GDM1 (cell line): Measurements from ENCODE around the gene TTC17.

ENCODE experiments used
- DNase-seq: peaks from one replicate; lab custom pipeline; 2025; lab: John Stamatoyannopoulos, UW

Gene TTC17

DNA sequence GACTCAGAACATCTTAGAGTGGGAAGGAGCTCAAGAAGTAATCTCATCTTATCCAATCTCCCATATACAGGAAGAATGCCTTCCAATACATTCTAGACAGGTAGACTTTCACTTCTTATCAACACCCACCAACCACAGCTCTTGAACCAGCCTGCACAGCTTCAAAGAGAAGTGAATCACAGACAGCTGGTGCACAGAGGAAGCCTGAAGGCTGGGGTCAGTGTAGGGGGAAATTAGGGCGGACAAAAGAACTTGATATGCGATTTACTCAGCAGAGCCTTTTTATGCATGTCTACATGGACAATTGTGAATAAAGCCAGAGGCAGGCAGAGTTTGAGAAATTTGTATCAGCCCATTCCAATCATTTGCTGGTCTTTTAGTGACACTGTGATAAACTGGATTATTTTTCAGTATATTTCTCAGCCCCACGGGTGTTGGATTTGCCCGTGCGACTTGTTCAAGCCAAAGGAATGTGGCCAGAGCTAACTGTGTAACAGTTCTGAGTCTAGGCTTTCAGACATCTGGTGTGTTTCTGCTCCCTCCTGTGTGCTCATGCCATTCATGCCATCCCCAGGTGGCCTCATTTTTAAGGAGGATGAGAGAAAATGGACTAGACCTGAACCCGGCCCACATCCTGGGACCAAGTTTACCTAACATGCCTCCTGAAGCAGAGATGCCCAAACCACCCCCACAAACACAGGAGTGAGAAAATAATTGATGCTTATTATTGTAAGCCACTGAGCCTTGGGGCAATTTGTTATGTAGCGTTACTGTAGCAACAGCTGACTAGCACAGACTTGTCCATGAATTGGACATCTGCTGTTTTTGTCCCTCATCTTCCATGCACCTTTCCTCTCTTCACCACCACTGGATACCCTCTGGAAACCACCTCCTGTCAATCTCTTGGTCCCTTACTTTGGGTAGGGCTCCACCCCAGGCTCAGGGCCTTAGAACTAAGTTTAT is 184.3 kb downstream of the TTC17 start:
- DNase-seq: no peak
